Mesenteric fat pad (tissue), 1 donor: Measurements from ENCODE around the gene GMDS. TPM values are rescaled to one million over a fixed set of nuclear protein-coding genes. Genes with fewer than 3 reads are reported as not detected.

Experiments used
- DNase-seq: peaks from one replicate; pipeline ENCODE4 v3.0.0-alpha.2; 2020; ENCODE audit warnings: low spot score
- total RNA-seq: library from RNA; stranded (reverse); fragmentation: NEBNext Ultra II Directional; extraction: Animal tissue kit (Norgen Biotek cat#: 25700); gene quantifications from one replicate; pipeline ENCODE4 v1.2.1, GENCODE V29; 2021
- donor health status: DM: yes; HTN: yes; CAD: no.

Gene GMDS
- total RNA-seq, 1 donor from 2014 or later: 10.3 TPM

GRCh38 chr6:1781817-1782184 lies 463.6 kb downstream of the GMDS start:
- no peak for DNase-seq

GRCh38 chr6:1781152-1781816 lies 464.1 kb downstream of the GMDS start:
- DNase-seq: no peak

GRCh38 chr6:1780251-1780867 lies 465.0 kb downstream of the GMDS start:
- DNase-seq: no peak

GRCh38 chr6:1778686-1779235 lies 466.6 kb downstream of the GMDS start:
- no peak for DNase-seq

GRCh38 chr6:1777921-1778685 lies 467.3 kb downstream of the GMDS start:
- no peak for DNase-seq

GRCh38 chr6:1775441-1775840 lies 470.0 kb downstream of the GMDS start:
- no peak for DNase-seq

- no peak for DNase-seq
Observed at GRCh38 chr6:1774226-1774915, 471.0 kb downstream of the GMDS start.

GRCh38 chr6:1773700-1774099 lies 471.7 kb downstream of the GMDS start:
- DNase-seq: no peak

- no peak for DNase-seq
Observed at GRCh38 chr6:1770968-1771723, 474.3 kb downstream of the GMDS start.

- DNase-seq: no peak
Observed at GRCh38 chr6:1770435-1770843, 475.0 kb downstream of the GMDS start.

GRCh38 chr6:1767481-1768246 lies 477.7 kb downstream of the GMDS start:
- no peak for DNase-seq

GRCh38 chr6:1766654-1767053 lies 478.8 kb downstream of the GMDS start:
- DNase-seq: no peak

GRCh38 chr6:1765160-1765903 lies 480.1 kb downstream of the GMDS start:
- no peak for DNase-seq

GRCh38 chr6:1764397-1764987 lies 480.9 kb downstream of the GMDS start:
- no peak for DNase-seq

GRCh38 chr6:1763404-1763803 lies 482.0 kb downstream of the GMDS start:
- DNase-seq: no peak

- DNase-seq: no peak
Observed at GRCh38 chr6:1762203-1762602, 483.2 kb downstream of the GMDS start.

- no peak for DNase-seq
Observed at GRCh38 chr6:1761477-1761877, 483.9 kb downstream of the GMDS start.

GRCh38 chr6:1760876-1761275 lies 484.5 kb downstream of the GMDS start:
- DNase-seq: no peak

- DNase-seq: no peak
Observed at GRCh38 chr6:1759870-1760269, 485.5 kb downstream of the GMDS start.
